Stimulated activated CD4-positive, alpha-beta T cell treated with anti-CD3 and anti-CD28 coated beads, TNF-alpha, amount 100 ng/mL, for 4 hours (primary cell): ENCODE data around the gene KLC3.

Experiments
- DNase-seq, 3 experiments: peaks; one replicate each; pipeline ENCODE4 v3.0.0-alpha.2; 2020; ENCODE audit warnings: low read depth in 3 of 3

Gene KLC3

DNA sequence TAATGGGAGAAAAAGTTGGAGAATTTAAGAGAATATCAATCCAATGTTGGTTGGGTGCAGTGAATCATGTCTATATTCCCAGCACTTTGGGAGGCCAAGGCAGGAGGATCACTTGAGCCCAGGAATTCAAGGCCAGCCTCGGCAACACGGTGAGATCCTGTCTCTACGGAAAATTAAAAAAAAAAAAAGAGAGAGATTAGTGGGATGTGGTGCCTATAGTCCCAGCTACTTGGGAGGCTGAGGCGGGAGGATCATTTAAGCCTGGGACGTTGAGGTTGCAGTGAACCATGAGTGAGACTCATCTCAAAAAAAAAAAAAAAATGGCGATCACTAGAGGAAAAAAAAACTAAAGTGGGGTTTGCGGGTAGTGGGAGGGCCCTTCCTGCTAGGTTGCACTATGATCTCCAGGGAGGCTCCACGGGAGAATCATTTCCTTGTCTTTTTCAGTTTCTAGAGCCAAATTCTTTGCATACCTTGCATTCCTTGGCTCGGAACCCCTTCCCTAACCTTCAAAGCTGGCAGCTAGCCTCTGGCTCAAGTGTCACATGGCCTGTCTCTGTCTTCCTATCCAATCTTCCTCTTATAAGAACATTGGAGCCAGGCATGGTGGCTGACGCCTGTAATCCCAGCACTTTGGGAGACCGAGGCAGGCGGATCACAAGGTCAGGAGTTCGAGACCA, 35.6 kb downstream of the KLC3 start:
- DNase-seq = no peak

- DNase-seq = no peak
These were observed 39.6 kb downstream of the KLC3 start for GRCh38 chr19:45380107-45380506.

GRCh38 chr19:45382426-45382825, 41.9 kb downstream of the KLC3 start:
- no peak for DNase-seq

- DNase-seq = no peak
These were observed 45.1 kb downstream of the KLC3 start for GRCh38 chr19:45385392-45386221.

DNA sequence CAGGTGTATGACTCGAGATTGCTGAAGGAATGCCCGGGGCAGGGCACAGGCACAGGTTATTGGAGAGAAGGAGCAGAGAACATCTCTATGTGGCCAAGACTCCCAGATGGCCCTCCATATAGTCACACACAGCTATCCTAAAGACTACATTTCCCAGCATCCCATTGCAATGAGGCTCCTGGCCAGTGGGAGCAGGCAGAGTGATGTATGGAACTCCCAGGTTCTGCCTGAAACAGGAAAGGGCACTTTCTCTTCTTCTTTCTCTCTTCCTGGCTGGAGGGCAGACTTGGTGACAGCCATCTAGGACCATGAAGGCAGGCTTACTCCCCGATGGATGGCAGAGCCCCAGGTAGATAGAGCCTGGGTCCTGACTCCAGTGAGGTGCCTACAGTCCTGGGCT, 50.8 kb downstream of the KLC3 start:
- no peak for DNase-seq

DNA sequence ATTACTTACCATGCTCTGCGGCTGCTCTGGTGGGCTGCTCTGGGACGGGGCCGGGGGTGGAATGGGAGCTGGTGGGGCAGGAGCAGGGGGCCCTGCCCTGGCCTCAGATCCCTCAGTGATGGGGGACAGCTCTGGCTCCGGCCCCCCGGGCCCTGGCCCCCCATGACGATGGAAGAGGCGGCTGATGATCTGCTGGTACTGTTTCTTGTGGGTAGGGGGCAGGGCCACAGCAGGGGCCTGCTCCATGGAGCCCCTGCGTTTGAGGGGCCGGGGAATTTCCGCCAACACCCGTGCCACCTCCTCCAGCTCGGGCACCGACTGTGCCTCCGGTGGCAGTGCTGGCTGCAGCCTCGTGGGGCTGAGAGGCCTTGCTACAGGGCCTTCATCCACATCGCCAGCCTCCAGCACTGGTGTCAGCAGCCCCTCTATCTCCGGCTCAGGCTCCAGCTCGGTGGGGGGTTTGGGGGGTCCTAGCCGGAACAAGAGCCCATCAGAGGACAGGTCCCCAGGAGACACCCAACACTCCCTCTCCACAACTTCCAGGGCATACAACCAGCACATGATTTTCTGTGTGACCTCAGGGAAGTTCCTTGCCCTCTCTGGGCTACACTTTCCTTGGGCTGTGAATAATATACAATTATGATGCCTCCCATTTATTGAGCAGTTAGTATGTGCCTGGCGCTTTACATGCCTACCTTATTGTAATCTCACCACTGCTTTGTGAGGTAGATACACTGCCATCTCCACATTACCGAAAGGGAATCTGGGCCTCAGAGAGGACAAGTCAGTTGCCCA, 51.5 kb downstream of the KLC3 start:
- DNase-seq = no peak

GRCh38 chr19:45395821-45396617, 55.5 kb downstream of the KLC3 start:
- no peak for DNase-seq

DNA sequence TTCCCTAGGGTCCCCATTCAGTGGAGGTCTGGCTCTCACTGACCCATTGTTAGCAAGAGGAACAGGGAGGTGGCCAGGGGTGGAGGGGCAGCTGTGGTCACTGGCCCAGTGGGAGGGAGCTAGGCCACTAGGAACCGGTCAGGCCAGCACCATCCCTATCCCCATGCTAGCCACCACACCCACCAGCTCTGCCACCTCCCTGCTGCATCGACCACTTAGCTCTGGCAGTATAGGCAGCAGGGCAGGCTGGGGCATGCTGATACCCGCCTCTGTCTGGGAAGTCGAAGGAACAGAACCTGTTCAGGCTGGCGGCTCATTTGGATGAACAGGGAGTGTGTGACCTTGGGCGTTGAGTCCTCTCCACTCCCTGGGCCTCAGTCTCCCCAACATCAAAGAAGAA, 59.6 kb downstream of the KLC3 start:
- no peak for DNase-seq
